GM18519 (cell line): ENCODE results near the gene ZNF630.
"Not testable (repeated sequence)": the region's sequence is repeated elsewhere in the genome, so short reads cannot be mapped to it uniquely, and the experiment has no call there.

Source experiments
- ATAC-seq: cut with Tn5 transposase; IDR thresholded peaks from one replicate; pipeline ENCODE4 v1.9.1; 2021; ENCODE audit warnings: mild to moderate bottlenecking, moderate library complexity; ENCODE audit not compliant: unreplicated experiment, low FRiP score

Gene ZNF630

DNA sequence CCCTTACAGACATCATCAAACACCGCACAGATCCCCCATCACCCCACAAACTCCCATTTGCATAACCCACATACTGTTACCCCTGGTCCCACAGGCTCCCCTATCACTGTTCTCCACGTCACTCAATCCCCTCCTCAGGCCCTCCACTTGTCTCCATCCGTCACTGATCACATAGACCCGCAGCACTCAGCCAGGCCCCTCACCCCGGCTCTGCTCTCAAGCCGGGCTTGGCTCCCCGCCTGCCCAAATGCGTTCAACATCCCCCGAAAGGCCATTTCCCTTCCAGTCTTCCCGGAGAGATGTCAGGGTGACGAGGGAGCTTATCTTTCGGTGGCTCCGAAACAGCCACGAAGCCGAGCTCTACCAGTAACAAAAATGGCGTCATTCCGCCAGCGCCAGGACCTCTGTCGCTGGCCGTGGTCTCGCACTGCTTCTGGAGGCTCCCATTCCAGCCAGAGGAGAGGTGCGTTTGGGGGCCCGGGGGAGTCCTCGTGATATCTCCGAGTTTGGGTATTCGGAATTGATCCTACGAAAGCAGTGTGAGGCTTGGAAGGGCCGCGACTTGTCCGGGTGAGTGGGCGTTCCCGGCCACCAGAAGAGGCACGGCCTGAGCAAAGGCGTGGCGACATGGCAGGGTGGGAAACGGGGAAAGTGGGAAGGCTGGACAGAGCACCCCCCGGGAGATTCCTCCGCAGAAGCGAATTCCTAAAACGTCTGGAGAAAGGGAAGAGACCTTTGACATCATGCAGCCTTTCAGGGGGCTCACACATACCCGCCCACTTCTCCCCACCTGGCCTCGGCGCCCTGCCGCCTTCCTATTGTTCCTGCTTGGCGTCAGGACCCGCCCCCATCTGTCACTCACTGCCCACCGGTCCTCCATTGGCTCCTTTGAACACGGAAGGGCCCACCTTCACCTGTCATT is at the start of gene ZNF630:
Gene ZNF630, minus strand, starts transcription at position 577 of the 922 bp plus-strand sequence. CDS start 4,754 bp downstream, outside the sequence.
- ATAC-seq = peak; percentile 77

DNA sequence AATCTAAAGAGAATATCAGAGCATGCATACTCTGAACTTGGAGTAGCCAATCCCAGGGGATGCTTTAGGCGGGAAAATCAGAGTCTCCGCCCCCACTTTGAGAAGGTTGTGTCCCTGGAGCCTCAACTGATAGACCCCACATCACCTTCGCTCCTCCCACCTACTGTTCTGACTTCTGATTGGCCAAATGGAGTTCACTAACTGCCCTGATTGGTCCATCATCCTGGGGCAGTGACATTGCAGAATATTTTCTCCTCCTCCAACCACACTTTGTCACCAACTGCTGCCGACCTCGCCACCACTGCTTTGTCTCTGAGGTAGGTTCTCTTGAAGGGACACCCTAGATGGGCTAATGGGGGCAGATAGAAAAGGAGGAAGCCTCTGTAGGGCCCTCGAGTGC is 36.3 kb upstream of the ZNF630 start:
- no peak for ATAC-seq

DNA sequence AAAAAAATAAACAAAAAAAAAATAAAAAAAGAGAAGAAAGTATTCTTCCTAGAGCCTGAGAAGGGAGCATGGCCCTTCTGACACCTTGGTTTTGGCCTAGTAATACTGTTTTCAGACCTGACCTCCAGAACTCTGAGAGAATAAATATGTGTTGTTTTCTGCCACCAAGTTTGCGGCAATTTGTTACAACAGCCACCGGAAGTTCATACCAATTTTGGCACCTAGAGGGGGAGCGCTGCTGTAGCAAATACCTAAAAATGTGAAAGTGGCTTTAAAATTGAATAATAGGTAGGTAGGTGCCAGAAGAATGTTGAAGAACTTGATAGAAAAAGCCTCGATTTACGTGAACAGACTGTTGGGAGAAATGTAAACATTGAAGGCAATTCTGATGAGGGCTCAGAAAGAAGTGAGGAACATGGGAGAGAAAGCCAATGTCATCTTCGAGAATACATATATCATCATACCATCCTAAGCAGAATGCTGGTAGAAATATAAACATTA is 31.5 kb upstream of the ZNF630 start:
- no peak for ATAC-seq

DNA sequence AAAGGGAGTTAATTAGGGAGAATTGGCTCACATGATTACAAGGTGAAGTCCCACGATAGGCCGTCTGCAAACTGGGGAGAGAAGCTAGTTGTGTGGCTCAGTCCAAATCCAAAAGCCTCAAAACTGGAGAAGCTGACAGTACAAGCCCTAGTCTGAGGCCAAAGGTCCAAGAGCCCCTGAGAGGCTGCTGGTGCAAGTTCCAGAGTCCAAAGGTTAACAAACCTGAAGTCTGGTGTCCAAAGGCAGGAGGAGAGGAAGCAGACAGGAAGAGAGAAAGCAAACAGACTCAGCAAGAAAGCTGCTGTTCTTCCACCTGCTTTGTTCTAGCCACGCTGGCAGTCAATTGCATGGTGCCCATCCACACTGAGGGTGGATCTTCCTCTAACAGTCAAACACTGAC is 30.0 kb upstream of the ZNF630 start:
- no peak for ATAC-seq

DNA sequence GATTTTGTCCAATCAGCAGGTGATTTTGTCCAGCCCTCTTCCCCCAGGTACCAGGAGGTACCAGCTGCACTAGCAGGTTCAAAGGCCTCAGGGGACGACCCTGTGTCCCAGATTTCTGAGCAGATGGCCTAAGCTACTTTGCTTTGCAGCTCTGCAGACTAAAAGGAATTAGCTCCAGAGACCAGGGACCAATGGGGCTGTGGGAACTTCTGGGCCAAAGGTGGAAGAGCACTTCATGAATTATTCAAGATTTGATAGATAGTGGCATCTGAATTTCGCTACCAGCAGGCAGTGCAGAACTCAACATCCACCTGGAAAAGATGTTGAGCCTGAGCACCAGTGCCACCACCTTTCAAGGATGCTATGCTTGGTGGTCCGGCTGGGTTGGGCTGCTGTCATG is 21.1 kb upstream of the ZNF630 start:
- not testable (repeated sequence) for ATAC-seq

DNA sequence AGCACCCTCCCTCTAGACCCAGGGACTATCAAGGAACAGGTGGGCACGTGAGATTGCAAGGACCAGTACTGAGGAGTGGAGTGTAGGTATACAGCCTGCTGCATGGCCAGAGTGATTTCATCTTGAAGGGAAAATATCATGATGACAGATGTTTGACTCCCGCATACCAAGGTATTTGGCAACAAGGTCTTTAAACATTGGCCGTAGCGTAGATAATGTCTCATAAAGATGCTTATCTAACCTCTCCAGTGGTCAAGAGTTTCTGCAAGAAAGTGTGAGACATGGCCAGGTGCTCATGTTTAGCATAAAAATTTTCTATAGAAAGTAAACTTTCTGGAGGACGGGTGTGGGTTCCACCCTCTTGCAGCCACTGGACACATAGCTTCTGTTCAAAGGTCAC is 18.7 kb upstream of the ZNF630 start:
- no peak for ATAC-seq

DNA sequence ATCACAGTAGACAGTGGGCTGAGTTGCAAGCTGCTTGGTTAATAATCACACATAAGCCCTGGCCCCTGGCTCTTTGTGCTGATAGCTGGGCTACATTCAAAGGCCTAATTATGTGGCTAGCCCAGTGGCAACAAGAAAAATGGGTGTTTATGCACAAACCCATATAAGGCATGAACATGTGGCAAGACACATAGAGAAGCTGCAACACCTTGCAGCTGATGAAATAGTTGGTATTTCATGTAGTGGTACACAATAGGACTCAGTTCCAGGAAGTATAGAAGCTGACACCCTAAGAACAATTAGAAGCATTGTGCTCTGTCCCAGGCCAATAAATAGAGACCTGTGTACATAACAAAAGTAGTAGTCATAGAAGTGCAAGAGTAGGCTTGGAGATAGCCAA is 14.6 kb upstream of the ZNF630 start:
- ATAC-seq = no peak

DNA sequence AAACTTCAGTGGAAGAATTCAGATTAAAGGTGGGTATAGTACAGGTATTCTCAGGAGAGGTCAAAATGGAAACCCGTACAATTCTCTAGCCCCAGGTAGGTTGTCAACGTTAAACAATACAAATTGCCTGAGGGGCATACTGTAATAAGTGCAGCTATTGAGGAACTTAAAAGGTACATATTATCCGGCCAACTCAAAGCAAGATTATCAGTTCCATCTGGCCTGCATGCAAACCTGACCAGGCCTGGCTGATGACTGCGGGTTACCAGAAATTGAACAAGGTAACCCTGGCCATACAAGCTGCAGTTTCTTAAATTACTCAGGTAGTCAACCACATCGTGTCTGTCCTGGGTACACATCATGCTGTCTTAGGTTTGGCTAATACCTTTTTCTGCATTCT is 12.3 kb upstream of the ZNF630 start:
- no peak for ATAC-seq

DNA sequence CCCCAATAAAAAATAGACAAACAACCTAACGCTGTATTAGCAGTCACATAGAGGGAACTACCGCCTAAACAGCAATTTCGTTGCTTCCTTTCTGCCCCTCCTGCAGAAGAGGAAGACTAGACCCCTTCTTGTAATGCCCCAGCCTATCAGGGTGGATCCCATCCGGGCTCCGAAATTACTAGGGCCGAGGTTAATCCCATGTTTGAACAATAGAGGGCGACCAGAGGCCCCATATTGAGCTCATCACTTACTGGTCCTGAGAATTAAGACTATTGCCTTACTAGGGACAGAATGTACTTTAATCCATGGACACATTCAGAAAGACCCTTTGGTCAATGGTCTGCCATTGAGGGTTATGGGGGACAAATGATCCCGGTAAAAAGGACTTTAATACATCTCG is 11.8 kb upstream of the ZNF630 start:
- peak; percentile 46 for ATAC-seq

DNA sequence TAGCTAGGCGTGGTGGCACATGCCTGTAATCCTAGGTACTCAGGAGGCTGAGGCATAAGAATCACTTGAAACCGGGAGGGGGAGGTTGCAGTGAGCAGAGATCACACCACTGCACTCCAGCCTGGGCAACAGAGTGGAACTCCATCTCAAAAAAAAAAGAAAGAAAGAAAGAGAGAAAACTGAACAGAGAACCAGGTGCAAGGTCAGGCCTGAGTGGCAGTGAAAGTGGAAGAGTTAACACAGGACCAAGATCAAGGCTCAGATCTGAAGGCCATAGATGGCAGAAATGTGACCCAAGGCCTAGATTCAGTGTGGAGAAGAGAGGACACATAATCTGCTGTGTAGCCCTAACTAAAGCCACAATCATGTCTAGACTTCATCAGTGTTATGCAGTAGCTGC is 4.9 kb upstream of the ZNF630 start:
- ATAC-seq = no peak

DNA sequence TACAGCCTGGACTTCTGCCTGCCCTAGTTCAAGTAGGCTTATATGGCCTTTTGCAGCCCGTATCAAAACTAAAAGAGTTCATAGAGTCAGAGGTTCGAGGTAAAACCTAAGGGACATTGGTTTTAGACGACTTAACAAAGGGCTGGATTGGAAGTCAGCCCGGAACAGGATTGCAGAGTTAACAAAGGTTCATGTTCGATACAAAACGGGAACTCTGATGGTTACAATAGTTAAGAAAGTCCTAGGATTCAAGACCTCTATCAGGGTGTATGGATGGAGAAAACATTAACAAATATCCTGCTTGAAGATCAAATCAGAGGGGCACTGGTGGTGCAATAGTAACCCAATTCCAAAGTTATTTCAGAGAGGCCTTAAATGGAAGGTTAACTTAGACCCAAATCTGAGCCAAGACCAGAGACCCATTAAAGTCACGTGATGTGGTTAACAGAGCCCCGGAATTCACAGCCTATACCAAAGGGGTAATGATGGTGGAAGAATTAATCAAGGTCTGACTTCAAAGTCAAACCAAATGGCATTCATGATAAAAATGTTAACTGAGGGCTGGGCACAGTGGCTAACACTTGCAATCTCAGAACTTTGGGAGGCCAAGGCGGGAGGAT is 656 bp upstream of the ZNF630 start:
- ATAC-seq = no peak

DNA sequence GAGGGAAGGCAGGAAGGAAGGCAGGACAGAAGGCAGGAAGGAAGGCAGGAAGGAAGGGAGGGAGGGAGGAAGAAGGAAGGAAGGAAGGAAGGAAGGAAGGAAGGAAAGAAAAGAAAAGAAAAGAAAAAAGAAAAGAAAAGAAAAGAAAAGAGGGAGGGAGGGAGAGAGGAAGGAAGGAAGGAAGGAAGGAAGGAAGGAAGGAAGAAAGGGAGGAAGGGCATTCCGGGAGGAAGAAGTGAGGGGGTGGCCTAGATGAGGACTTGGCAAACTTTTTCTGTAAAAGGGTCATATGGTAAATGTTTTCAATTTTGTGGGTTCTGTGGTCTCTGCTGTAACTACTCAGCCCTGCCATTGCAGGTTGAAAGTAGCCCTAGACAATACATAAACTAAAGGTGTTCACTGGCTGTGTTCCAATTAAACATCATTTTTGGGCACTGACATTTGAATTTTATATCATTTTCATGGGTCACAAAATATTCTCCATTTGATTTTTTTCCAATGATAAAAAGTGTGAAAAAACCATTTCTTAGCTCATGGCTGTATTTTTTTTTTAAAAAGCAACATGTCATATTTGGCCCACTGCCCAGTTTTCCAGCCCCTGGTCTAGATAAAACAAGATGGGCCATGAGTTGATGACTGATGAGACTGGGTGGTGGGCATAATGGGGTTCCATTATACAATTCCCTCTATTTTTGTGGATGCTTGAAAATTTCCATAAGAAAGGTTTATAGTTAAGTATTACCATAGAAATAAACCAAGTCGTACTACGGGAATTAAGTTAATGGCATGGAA is 3.1 kb downstream of the ZNF630 start:
- no peak for ATAC-seq

DNA sequence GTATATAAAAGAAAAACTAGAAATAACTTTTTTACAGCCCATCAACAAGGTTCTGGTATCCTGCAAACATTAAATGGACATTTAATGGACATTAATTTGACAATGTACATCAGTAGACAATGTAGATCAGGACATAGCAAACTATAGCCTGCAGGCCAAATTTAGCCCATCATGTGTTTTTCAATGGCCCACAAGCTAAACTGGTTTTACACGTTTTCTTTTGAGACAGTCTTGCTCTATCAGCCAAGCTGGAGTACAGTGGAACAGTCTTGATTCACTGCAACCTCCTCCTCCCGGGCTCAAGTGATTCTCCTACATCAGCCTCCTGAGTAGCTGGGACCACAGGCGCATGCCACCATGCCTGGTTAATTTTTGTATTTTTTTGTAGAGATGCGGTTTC is 7.2 kb downstream of the ZNF630 start:
- ATAC-seq = no peak

DNA sequence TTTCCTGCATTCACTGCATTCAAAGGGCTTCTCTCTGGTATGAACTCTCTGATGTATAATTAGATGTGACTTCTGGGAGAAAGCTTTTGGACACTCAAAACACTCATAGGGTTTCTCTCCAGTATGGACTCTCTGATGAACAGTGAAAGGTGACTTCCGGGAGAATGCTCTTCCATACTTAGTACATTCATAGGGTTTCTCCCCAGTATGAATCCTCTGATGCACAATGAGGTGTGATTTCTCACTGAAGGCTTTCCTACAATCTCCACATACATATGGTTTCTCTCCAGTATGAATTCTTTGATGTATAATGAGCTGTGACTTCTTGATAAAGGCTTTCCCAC is 12.2 kb downstream of the ZNF630 start:
- no peak for ATAC-seq

DNA sequence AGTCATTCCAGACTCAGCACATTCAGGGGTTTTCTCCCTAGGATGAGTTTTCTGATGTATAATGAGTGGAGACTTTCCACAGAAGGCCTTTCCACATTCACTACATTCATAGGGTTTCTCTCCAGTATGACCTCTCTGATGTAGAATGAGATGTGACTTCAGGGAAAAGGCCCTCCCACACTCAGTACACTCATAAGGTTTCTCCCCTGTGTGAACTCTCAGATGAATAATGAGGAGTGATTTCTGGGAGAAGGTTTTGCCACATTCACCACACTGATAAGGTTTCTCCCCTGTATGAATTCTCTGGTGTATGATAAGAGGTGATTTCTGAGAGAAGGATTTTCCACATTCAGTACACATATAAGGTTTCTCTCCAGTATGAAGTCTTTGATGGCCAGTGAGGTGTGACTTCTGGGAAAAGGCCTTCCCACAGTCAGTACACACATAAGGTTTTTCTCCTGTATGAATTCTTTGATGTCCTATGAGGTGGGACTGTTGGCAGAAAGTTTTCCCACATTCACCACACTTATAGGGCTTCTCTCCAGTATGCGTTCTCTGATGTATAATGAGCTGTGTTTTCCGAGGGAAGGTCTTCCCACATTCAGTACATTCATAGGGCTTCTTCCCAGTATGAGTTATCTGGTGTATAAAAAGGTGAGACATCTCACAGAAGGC is 12.7 kb downstream of the ZNF630 start:
- no peak for ATAC-seq

DNA sequence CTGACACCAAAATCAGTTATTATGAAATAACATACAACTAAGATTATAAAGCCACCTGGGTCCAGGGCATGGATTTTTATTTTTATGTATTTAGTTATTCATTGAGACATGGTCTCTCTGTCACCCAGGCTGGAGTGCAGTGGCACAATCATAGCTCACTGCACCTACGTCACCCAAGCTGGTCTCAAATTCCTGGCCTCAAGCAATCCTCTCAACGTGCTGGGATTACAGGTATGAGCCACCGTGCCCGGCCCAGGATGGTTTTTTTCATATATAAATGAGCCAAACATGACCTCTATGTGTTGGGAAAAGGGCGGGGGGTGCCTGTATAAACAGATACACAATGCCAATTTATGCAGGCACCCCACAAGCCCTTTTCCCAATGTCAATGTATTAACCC is 24.6 kb downstream of the ZNF630 start:
- no peak for ATAC-seq

DNA sequence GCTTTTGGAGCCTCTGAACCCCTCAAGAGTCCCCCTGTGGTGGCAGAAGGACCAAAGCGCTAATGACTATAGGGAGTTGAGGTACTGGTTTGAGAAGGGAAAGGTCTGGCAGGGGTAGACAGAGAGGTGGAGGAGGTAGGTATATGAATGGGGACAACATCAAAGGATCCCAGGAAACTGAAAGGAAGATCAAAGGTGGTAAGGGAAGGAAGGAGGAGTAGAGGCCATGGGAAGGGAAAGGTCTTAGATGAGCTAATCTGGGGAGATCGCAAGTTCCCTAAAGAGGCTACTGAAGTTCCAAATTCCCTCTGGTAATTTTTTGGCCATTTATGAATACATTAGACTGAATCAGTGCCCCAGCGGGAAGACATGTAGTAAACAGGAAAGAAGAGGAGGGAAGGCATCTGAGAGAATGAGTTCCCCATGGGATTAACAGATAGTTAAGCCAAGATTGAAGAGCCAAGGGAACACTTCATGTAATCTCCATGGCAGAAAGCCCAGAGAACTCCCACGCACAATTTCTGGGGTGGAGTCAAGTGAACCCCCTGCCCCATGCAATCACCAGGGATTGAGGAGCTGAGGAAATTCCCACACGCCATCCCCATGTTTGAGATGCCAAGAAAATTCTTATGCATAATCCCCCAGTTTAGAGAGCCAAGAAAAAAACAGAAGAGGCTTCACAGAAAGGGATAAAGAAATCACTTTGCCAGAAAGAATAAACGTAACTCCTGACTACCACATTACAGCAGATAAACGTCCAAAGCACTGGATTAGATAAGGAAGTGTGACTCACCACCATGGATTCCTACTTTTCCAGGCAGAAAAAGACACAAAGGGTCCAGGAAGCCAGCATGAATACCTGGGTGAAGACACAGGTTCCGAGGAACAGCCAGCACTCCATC is 25.8 kb downstream of the ZNF630 start:
- no peak for ATAC-seq

DNA sequence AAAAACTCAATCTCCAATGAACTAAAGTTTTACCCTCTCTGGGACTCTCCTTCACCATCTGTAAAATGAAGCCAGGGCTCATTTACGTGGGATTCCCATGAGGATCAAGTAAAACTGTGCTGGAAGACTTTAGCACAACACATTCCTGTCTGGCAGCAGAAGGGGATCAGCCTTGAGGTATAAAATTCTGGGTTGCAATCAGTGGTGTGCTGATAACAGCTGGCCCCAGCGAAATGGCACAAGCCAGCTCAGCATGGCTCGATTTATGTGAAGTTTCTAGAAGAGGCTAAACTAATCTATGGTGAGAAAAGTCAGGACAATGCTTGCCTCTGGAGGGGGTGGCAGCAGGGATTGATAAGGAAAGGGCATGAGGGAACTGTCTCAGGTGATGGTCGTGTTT is 28.4 kb downstream of the ZNF630 start:
- no peak for ATAC-seq

DNA sequence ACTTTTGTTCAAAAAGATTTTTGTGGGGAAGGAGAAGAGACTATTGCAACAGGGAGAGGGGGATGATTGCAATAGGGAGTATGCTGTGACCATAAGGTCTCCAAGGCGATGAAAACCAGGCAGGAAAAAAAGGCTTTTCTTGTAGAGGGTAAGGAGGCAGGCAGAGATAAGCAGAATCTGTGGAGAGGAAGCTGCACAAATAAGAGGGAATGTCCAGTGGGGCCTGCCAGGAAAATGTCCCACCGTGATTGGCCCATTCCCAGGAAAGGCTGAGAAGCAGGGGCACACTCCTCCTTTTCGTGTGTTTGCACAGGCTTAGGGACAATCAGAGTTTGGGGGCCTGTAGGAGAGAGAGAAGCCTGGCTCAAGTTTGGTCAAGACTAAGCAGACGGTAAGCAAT is 35.5 kb downstream of the ZNF630 start:
- no peak for ATAC-seq
